WTC11 (cell line): Measurements from ENCODE around the gene EPS8L1. TPM values are rescaled to one million over a fixed set of nuclear protein-coding genes. Genes with fewer than 3 reads are reported as not detected.

Experiments used
- ATAC-seq: fragments of 200-7000 bp; cut with Tn5 transposase; 2 replicates; pipeline ENCODE4 v1.10.0; 2021; ENCODE audit warnings: mild to moderate bottlenecking, moderate library complexity
- CTCF ChIA-PET: fragments of 300-600 bp; sonication (Branson Sonifier 250); formaldehyde crosslinking; loops from one replicate; lab custom pipeline; 2021; ENCODE audit warnings: antibody characterized with exemption; lab: Charles Lee
- POLR2A ChIA-PET: fragments of 350-600 bp; sonication (Branson Sonifier 250); formaldehyde crosslinking; loops from one replicate; lab custom pipeline; 2021; ENCODE audit warnings: antibody characterized with exemption; lab: Charles Lee
- DNase-seq: peaks from one replicate; pipeline ENCODE4 v3.0.0; 2021; ENCODE audit warnings: low spot score
- H3K27ac Mint-ChIP-seq: 2 replicates; pipeline ENCODE4 v1.8.0; 2021; ENCODE audit warnings: mixed read lengths
- H3K27me3 Mint-ChIP-seq: 2 replicates; pipeline ENCODE4 v1.8.0; 2021; ENCODE audit warnings: low read depth, mild to moderate bottlenecking, moderate library complexity, mixed read lengths
- H3K36me3 Mint-ChIP-seq: 2 replicates; pipeline ENCODE4 v1.8.0; 2021; ENCODE audit warnings: mixed read lengths
- H3K4me1 Mint-ChIP-seq: 2 replicates; pipeline ENCODE4 v1.8.0; 2022; ENCODE audit warnings: mixed read lengths
- H3K4me3 Mint-ChIP-seq: 2 replicates; pipeline ENCODE4 v1.8.0; 2021; ENCODE audit warnings: mild to moderate bottlenecking, moderate library complexity, mixed read lengths
- H3K9me3 Mint-ChIP-seq: 2 replicates; pipeline ENCODE4 v1.8.0; 2021; ENCODE audit warnings: mixed read lengths
- ATF1 ChIP-seq: sonication (generic); formaldehyde crosslinking; IDR thresholded peaks from 2 replicates; pipeline ENCODE4 v1.8.1; 2023; ENCODE audit warnings: mild to moderate bottlenecking, moderate library complexity, missing genetic modification reagents
- ATF6 ChIP-seq: sonication (generic); formaldehyde crosslinking; IDR thresholded peaks from 2 replicates; pipeline ENCODE4 v1.8.1; 2023; ENCODE audit warnings: mild to moderate bottlenecking, missing genetic modification reagents
- GRHL2 ChIP-seq: fragments of 250-450 bp; sonication (Bioruptor Pico); IDR thresholded peaks from 2 replicates; pipeline ENCODE4 v1.8.0; 2022; ENCODE audit warnings: mild to moderate bottlenecking, moderate library complexity; ENCODE audit not compliant: insufficient replicate concordance, severe bottlenecking
- GTF2I ChIP-seq: fragments of 250-450 bp; sonication (Bioruptor Pico); conservative IDR thresholded peaks from 2 replicates; pipeline ENCODE4 v1.4.0; 2021; ENCODE audit warnings: mild to moderate bottlenecking
- KAT7 ChIP-seq: sonication (generic); formaldehyde crosslinking; IDR thresholded peaks from 2 replicates; pipeline ENCODE4 v1.8.1; 2023; ENCODE audit warnings: missing genetic modification reagents, mild to moderate bottlenecking, borderline replicate concordance
- MXD4 ChIP-seq: fragments of 250-450 bp; sonication (Bioruptor Pico); IDR thresholded peaks from 2 replicates; pipeline ENCODE4 v1.8.0; 2021; ENCODE audit warnings: mild to moderate bottlenecking, moderate library complexity, borderline replicate concordance
- MYBL2 ChIP-seq: sonication (generic); formaldehyde crosslinking; IDR thresholded peaks from 2 replicates; pipeline ENCODE4 v1.8.1; 2023; ENCODE audit warnings: mild to moderate bottlenecking, moderate library complexity, missing genetic modification reagents
- NR1H2 ChIP-seq: sonication (generic); formaldehyde crosslinking; IDR thresholded peaks from 2 replicates; pipeline ENCODE4 v1.9.0; 2021; ENCODE audit warnings: mild to moderate bottlenecking, moderate library complexity, missing genetic modification reagents
- NR3C1 ChIP-seq: sonication (generic); formaldehyde crosslinking; conservative IDR thresholded peaks from 2 replicates; pipeline ENCODE4 v1.8.1; 2023; ENCODE audit warnings: low read depth, mild to moderate bottlenecking, missing genetic modification reagents
- RELA ChIP-seq: sonication (generic); formaldehyde crosslinking; IDR thresholded peaks from 2 replicates; pipeline ENCODE4 v1.8.1; 2022; ENCODE audit warnings: missing genetic modification reagents, mild to moderate bottlenecking, borderline replicate concordance
- RORB ChIP-seq: fragments of 250-450 bp; sonication (Bioruptor Pico); IDR thresholded peaks from 2 replicates; pipeline ENCODE4 v1.9.0; 2021; ENCODE audit warnings: mild to moderate bottlenecking
- TEAD4 ChIP-seq: sonication (generic); formaldehyde crosslinking; IDR thresholded peaks from 2 replicates; pipeline ENCODE4 v1.8.0; 2022; ENCODE audit warnings: mild to moderate bottlenecking, missing genetic modification reagents
- total RNA-seq: library from RNA; stranded (reverse); gene quantifications from 3 replicates; pipeline ENCODE4 v1.2.3, GENCODE V29; 2021
- TF ChIP-seq, protein P1 (sequence below): sonication (generic); formaldehyde crosslinking; IDR thresholded peaks from 2 replicates; pipeline ENCODE4 v1.8.0; 2023; ENCODE audit warnings: mild to moderate bottlenecking, missing genetic modification reagents
- TF ChIP-seq, protein P2 (sequence below): sonication (generic); formaldehyde crosslinking; IDR thresholded peaks from 2 replicates; pipeline ENCODE4 v1.8.1; 2022; ENCODE audit warnings: mild to moderate bottlenecking, missing genetic modification reagents, moderate library complexity, borderline replicate concordance
- TF ChIP-seq, protein P3 (sequence below): sonication (generic); formaldehyde crosslinking; IDR thresholded peaks from 2 replicates; pipeline ENCODE4 v1.8.1; 2022; ENCODE audit warnings: mild to moderate bottlenecking, moderate library complexity, missing genetic modification reagents

EPS8L1 gene
- total RNA-seq, 1 experiment from 2014 or later: 38.9 TPM

GRCh38 chr19:55112777-55113569 lies 37.3 kb downstream of the EPS8L1 start:
- ATAC-seq (peak; percentile 5; the same call in 1 of the 2 replicates), DNase-seq (peak; percentile 52)
- ChIA-PET CTCF (interaction anchor here (0.7 to 1.2 kb wide), 5 partner anchors 12 to 34 kb away, joined by 3 to 7 read pairs (median 4); no protein-coding TSS in a partner anchor), POLR2A (no interaction called here)
- Mint-ChIP-seq H3K27ac (peak overlapping the region; percentile 53; the same call in 1 of the 2 replicates), H3K36me3 (peaks cover 9% of the 10 kb centered on the region), H3K4me3 (no peak overlapping the region), H3K9me3 (no peaks in the 10 kb centered on the region), H3K4me1 (peaks cover 26% of the 10 kb centered on the region), H3K27me3 (no peaks in the 10 kb centered on the region)
- TF ChIP-seq GTF2I (CRISPR knock-in tag) (no peak), RELA (no peak)

- Mint-ChIP-seq H3K4me3 (no peak overlapping the region), H3K27ac (peak overlapping the region; percentile 53; the same call in 1 of the 2 replicates), H3K36me3 (peaks cover 6% of the 10 kb centered on the region; the same call in 1 of the 2 replicates), H3K27me3 (no peaks in the 10 kb centered on the region), H3K4me1 (peaks cover 26% of the 10 kb centered on the region), H3K9me3 (no peaks in the 10 kb centered on the region)
- ChIA-PET CTCF (interaction anchor here (0.7 to 1.2 kb wide), 5 partner anchors 12 to 33 kb away, joined by 3 to 7 read pairs (median 4); no protein-coding TSS in a partner anchor), POLR2A (no interaction called here)
- TF ChIP-seq TEAD4 (CRISPR knock-in tag): no peak
- TF ChIP-seq, protein P1, sequence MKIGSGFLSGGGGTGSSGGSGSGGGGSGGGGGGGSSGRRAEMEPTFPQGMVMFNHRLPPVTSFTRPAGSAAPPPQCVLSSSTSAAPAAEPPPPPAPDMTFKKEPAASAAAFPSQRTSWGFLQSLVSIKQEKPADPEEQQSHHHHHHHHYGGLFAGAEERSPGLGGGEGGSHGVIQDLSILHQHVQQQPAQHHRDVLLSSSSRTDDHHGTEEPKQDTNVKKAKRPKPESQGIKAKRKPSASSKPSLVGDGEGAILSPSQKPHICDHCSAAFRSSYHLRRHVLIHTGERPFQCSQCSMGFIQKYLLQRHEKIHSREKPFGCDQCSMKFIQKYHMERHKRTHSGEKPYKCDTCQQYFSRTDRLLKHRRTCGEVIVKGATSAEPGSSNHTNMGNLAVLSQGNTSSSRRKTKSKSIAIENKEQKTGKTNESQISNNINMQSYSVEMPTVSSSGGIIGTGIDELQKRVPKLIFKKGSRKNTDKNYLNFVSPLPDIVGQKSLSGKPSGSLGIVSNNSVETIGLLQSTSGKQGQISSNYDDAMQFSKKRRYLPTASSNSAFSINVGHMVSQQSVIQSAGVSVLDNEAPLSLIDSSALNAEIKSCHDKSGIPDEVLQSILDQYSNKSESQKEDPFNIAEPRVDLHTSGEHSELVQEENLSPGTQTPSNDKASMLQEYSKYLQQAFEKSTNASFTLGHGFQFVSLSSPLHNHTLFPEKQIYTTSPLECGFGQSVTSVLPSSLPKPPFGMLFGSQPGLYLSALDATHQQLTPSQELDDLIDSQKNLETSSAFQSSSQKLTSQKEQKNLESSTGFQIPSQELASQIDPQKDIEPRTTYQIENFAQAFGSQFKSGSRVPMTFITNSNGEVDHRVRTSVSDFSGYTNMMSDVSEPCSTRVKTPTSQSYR (CRISPR knock-in tag): no peak
- TF ChIP-seq RORB (CRISPR knock-in tag): no peak
- TF ChIP-seq, protein P2, sequence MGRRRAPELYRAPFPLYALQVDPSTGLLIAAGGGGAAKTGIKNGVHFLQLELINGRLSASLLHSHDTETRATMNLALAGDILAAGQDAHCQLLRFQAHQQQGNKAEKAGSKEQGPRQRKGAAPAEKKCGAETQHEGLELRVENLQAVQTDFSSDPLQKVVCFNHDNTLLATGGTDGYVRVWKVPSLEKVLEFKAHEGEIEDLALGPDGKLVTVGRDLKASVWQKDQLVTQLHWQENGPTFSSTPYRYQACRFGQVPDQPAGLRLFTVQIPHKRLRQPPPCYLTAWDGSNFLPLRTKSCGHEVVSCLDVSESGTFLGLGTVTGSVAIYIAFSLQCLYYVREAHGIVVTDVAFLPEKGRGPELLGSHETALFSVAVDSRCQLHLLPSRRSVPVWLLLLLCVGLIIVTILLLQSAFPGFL (CRISPR knock-in tag): no peak
- TF ChIP-seq NR1H2: no peak
- no peak for TF ChIP-seq MXD4 (CRISPR knock-in tag)
- no peak for TF ChIP-seq MYBL2 (CRISPR knock-in tag)
- TF ChIP-seq KAT7 (CRISPR knock-in tag): no peak
- ATAC-seq (no peak), DNase-seq (peak; percentile 79)
Observed at GRCh38 chr19:55113570-55114039, 37.9 kb downstream of the EPS8L1 start.

DNA sequence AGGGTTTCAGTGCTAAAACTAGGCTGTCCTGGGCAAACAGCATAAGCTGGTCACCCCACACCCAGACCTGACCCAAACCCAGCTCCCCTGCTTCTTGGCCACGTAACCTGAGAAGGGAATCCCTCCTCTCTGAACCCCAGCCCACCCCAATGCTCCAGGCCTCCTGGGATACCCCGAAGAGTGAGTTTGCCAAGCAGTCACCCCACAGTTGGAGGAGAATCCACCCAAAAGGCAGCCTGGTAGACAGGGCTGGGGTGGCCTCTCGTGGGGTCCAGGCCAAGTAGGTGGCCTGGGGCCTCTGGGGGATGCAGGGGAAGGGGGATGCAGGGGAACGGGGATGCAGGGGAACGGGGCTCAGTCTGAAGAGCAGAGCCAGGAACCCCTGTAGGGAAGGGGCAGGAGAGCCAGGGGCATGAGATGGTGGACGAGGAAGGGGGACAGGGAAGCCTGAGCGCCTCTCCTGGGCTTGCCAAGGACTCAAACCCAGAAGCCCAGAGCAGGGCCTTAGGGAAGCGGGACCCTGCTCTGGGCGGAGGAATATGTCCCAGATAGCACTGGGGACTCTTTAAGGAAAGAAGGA lies 39.0 kb downstream of the EPS8L1 start:
- Mint-ChIP-seq H3K4me3 (no peak overlapping the region), H3K27me3 (peaks cover 1% of the 10 kb centered on the region; the same call in 1 of the 2 replicates), H3K9me3 (no peaks in the 10 kb centered on the region), H3K36me3 (no peaks in the 10 kb centered on the region), H3K27ac (no peak overlapping the region), H3K4me1 (peaks cover 31% of the 10 kb centered on the region)
- TF ChIP-seq GRHL2 (CRISPR knock-in tag): no peak
- TF ChIP-seq ATF1 (CRISPR knock-in tag): no peak
- no peak for TF ChIP-seq NR3C1
- TF ChIP-seq, protein P3, sequence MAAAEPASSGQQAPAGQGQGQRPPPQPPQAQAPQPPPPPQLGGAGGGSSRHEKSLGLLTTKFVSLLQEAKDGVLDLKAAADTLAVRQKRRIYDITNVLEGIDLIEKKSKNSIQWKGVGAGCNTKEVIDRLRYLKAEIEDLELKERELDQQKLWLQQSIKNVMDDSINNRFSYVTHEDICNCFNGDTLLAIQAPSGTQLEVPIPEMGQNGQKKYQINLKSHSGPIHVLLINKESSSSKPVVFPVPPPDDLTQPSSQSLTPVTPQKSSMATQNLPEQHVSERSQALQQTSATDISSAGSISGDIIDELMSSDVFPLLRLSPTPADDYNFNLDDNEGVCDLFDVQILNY (CRISPR knock-in tag): no peak
- no peak for TF ChIP-seq ATF6 (CRISPR knock-in tag)
- ChIA-PET POLR2A (interaction anchor here (2.1 kb wide), 1 partner anchor 27 kb away, joined by 5 read pairs; no protein-coding TSS in a partner anchor), CTCF (interaction anchor here (2.5 to 4.3 kb wide), 2 partner anchors 26 to 32 kb away, joined by 8 to 28 read pairs; no protein-coding TSS in a partner anchor)
- DNase-seq: no peak
- ATAC-seq: no peak
